Measurements from ENCODE around the gene COG1. TPM values are rescaled to one million over a fixed set of nuclear protein-coding genes. Genes with fewer than 3 reads are reported as not detected.

COG1 gene
- total and polyA plus RNA-seq, 2 of the 8 experiments (the other 6 are each of a cell fraction or from before 2014, with no cell fraction given) = 11.0 to 19.5 TPM

DNA sequence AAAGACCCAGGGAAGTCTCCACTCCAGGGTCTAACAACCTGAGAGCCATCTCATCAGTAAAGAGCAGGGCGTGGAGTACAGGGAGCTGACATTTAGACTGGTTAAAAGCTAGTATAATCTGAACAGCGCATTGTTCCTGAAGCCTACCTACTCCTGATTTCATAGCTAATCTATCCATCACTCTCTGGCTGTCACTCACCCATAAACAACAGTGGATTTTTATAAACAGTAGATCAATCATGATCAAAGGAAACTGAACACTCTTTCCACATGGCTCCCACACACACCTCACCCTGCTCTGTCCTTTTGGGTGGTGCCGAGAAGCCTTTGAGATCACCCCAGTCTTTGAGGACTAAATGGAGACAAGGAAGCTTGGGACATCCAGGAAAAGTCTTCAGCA, 13.0 kb upstream of the COG1 start:
- Histone ChIP-seq H3K4me1 (replicated peaks in 1 of 4; ENCODE audit: control insufficient read depth in 3 of 4, insufficient read depth in 4 of 4, low read length in 3 of 4) (no peaks in the 10 kb centered on the region), H2BK15ac (ENCODE audit: low read length) (no peak overlapping the region), H3K27me3 (replicated peaks in 1 of 4; ENCODE audit: control insufficient read depth in 3 of 4, extremely low read depth in 1 of 4, insufficient read depth in 3 of 4, low read length in 3 of 4) (no peaks in the 10 kb centered on the region), H3K56ac (replicated peaks; ENCODE audit: insufficient read length, low read depth, low read length) (no peak overlapping the region), H3K23ac (ENCODE audit: insufficient read length) (no peak overlapping the region), H4K5ac (ENCODE audit: insufficient read length, low read depth, low read length) (no peak overlapping the region), H3K79me1 (ENCODE audit: low read depth, low read length) (no peaks in the 10 kb centered on the region), H4K91ac (replicated peaks; ENCODE audit: insufficient read length, low read length) (no peak overlapping the region), H2AK5ac (ENCODE audit: low read depth, low read length) (no peak overlapping the region), H2AFZ (ENCODE audit: low read length) (no peak overlapping the region), H3K23me2 (ENCODE audit: low read depth, low read length) (no peaks in the 10 kb centered on the region; the same call in 1 of the 2 replicates), H3K9ac (replicated peaks in 1 of 4; ENCODE audit: extremely low read depth in 1 of 4, low read depth in 3 of 4, low read length in 3 of 4) (no peak overlapping the region), H3K36me3 (ENCODE audit: control insufficient read depth in 2 of 4, insufficient read depth in 4 of 4, low read length in 3 of 4) (peaks cover 0 to 3% (median 0%) of the 10 kb centered on the region in 4 experiments; a peak in 1 of 8 replicates), H3K4me2 (ENCODE audit: insufficient read depth in 1 of 2, low read depth in 2 of 2, low read length in 2 of 2) (no peak overlapping the region), H3K4me3 (ENCODE audit: extremely low read depth in 1 of 4, insufficient read depth in 2 of 4, low read depth in 3 of 4, low read length in 4 of 4) (no peak overlapping the region), H3K27ac (ENCODE audit: low read depth, low read length) (no peak overlapping the region), H2BK20ac (ENCODE audit: low read length) (no peak overlapping the region), H3K79me2 (ENCODE audit: control insufficient read depth in 1 of 2, insufficient read depth in 2 of 2, low read length in 2 of 2) (peaks cover 0 to 2% of the 10 kb centered on the region in 2 experiments; a peak in 1 of 4 replicates), H2BK12ac (ENCODE audit: low read depth, low read length) (no peak overlapping the region), H2BK5ac (ENCODE audit: low read depth, low read length) (no peak overlapping the region), H2BK120ac (replicated peaks; ENCODE audit: low read depth, low read length) (no peak overlapping the region), H3K18ac (ENCODE audit: extremely low read depth, low read length) (no peak overlapping the region), H3K14ac (ENCODE audit: insufficient read length) (no peak overlapping the region), H4K20me1 (replicated peaks in 1 of 2; ENCODE audit: control insufficient read depth in 1 of 2, insufficient read depth in 2 of 2, low read length in 2 of 2) (no peaks in the 10 kb centered on the region), H3K4ac (replicated peaks; ENCODE audit: insufficient read length, low read depth, low read length) (no peak overlapping the region), H4K8ac (ENCODE audit: extremely low read depth, insufficient read depth, low read length) (no peak overlapping the region), H3K9me3 (ENCODE audit: insufficient read depth in 2 of 2, low read depth in 1 of 2, low read length in 1 of 2) (no peaks in the 10 kb centered on the region; a peak in 1 of 4 replicates)
- DNase-seq (ENCODE audit: low read depth in 1 of 2, low spot score in 2 of 2) = no peak
- ChIA-PET CTCF (ENCODE audit: partially characterized antibody) (interaction anchor here (0.8 to 10.4 kb wide), 4 partner anchors 9 to 453 kb away, joined by 3 to 87 read pairs (median 20); no protein-coding TSS in a partner anchor), POLR2A (ENCODE audit: partially characterized antibody) (interaction anchor here (1.2 kb wide), 1 partner anchor 10 kb away, joined by 7 read pairs; no protein-coding TSS in a partner anchor)
- TF ChIP-seq RFX5 (IDR thresholded peaks at IDR 0.05; ENCODE audit: borderline replicate concordance, low read depth, low read length) (no peak), RAD21 (IDR thresholded peaks at IDR 0.05 in 1 of 2, conservative IDR thresholded peaks at IDR 0.05 in 1 of 2; ENCODE audit: low read depth in 2 of 2, low read length in 2 of 2) (no peak)
- no peak for FAIRE-seq
- WGBS, 2 experiments (ENCODE audit: extremely low coverage in 1 of 2, insufficient coverage in 1 of 2, insufficient read length in 1 of 2, insufficient replicate concordance in 2 of 2, low coverage in 1 of 2, low lambda C conversion rate in 2 of 2, missing lambda C conversion rate in 1 of 2) = 69% methylated on average over 3 of the region's 3 CpGs; no CpG with 5 or more reads in 1 of the 2 experiments
